GM19468 (cell line): ENCODE measurements around the gene KCTD4.
"Not testable (repeated sequence)": the region's sequence is repeated elsewhere in the genome, so short reads cannot be mapped to it uniquely, and the experiment has no call there.

Source experiments
- ATAC-seq: cut with Tn5 transposase; IDR thresholded peaks from one replicate; pipeline ENCODE4 v1.9.1; 2021; ENCODE audit warnings: mild to moderate bottlenecking, moderate library complexity, moderate number of reproducible peaks; ENCODE audit not compliant: unreplicated experiment; ENCODE audit errors: extremely low read depth

Gene KCTD4

DNA sequence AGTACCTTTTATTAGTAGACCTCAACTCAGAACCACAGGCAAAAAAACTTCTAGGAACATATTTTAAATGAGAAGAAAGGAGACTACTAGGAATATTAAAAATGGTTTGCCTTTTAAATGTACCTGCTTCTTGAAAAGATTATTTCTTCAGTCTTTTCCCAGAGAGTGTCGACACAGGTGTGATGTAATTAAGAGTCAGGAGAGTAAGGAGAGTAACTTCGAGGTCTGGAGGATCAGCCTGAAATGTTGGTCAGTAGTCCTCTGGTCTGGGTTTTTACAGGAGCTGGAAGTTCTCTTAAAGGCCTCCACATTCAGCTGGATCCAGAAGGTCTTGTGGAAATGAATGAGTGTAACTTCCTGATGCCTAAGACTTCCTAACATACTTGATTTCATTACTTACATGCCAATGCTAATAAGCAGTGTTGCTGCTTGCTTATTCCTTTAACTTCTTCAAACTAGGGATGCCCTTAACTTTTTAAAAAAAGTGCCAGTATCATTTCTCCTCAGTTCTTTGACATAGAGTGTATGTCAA lies at the start of gene KCTD4:
TSS of gene KCTD4 (minus strand) at position 345 of the 532 bp plus-strand sequence. CDS start 6,478 bp downstream, outside the sequence.
- ATAC-seq: no peak

- ATAC-seq: no peak
Measured at GRCh38 chr13:45249662-45250061, 48.8 kb upstream of the KCTD4 start.

DNA sequence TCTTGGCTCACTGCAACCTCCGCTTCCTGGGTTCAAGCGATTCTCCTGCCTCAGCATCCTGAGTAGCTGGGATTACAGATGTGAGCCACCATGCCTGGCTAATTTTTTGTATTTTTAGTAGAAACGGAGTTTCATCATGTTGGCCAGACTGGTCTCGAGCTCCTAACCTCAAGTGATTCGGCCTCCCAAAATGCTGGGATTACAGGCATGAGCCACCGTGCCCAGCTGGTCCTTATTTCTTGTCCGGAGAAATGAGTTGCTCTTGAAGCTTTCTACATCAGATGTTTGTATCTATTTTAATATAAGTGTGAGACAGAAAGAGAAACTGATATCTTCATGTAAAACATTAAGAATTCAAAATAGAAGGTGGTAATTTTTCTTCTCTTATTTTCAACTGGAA lies 43.9 kb upstream of the KCTD4 start:
- not testable (repeated sequence) for ATAC-seq

DNA sequence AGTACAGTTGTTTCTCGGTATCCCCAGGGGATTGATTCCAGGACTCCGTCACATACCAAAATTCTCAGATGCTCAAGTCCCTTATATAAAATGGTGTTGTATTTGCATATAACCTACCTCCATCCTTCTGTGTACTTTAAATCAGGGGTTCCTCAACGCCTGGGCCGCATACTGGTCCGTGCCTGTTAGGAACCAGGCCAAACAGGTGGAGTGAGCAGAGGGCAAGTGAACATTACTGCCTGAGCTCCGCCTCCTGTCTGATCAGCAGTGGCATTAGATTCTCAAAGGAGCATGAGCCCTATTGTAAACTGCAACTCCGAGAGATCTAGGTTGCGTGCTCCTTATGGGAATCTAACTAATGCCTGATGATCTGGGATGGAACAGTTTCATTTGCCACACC lies 42.2 kb upstream of the KCTD4 start:
- ATAC-seq: no peak

- ATAC-seq: no peak
Measured at GRCh38 chr13:45242524-45242923, 41.7 kb upstream of the KCTD4 start.

DNA sequence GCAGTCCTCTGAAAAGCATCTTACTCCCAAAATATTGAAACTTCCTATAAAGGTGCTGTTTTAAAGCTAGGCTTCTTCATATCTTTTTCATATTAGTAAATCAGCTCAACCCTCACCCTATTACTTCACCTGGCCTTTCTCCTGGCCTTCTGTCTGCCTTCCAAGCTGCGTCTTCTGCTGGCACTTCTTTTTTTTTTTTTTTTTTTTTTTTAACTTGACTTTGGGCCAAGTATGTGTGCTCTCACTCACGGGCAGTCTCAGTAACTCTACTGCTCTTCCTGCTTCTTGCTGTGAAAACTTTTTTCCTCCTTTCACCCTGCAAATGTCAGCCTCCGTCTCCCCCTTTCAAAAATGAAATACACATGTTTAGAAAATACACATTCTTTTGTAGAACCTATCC lies 41.2 kb upstream of the KCTD4 start:
- ATAC-seq: no peak

- ATAC-seq: no peak
Measured at GRCh38 chr13:45240143-45240542, 39.3 kb upstream of the KCTD4 start.

- ATAC-seq: no peak
Measured at GRCh38 chr13:45238945-45239795, 38.3 kb upstream of the KCTD4 start.

- no peak for ATAC-seq
Measured at GRCh38 chr13:45232591-45232990, 31.7 kb upstream of the KCTD4 start.

GRCh38 chr13:45231722-45232121 lies 30.9 kb upstream of the KCTD4 start:
- ATAC-seq: no peak

- ATAC-seq: no peak
Measured at GRCh38 chr13:45231305-45231704, 30.5 kb upstream of the KCTD4 start.

DNA sequence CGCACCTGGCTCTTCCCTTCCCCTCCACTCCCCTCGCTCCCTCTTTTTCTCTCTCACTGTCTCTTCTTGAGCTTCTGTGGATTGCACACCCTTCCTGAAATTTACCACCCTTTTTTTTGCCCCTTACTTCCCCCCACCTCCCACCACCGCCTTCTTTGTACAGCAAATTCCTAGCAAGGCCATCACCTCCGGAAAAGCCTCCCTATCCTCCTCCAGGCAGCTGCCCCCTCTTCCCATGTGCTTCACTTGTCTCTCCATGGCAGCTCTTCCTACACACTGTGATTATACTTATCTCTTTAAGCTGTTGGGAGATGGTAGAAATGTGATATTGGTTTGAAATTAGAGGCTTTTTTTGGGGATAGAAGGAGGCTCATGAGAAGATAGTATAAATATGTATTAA lies 28.3 kb upstream of the KCTD4 start:
- ATAC-seq: no peak

DNA sequence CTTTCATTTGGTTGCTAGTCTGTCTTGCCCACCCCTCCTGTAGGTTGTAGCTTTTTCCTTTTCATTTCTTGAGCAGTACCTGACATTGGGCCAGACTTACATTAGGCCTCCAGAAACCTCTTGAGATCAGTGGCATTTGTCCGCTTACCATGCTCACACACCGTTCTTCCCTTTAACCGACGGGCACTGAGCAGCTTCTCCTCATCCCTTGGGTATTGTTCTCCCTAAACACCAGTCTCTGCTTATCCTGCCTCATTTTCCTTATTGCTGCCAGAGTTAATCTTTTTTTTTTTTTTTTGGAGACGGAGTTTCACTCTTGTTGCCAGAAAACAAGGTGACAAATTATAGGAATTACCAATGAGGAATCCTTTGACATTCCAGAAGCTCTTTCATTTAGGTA lies 27.2 kb upstream of the KCTD4 start:
- ATAC-seq: no peak

DNA sequence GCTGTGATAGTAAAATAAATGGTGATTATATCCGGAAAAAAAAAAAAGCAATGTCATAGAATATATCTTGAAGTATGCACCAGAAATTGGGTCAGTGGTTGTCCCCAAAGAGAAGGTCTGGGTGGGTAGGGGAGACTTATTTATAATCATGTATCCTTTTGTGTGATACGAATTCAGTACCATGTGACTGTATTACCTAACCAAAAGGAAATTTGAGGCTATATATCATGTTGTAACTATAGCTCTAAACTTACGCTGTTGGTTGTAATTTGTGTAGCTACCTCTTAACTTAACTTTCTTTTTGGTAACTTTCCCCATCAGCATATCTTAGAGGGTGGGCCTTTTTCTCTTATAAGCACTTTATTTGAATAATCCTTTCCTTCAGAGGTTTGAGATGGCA lies 25.2 kb upstream of the KCTD4 start:
- ATAC-seq: no peak

- no peak for ATAC-seq
Measured at GRCh38 chr13:45225370-45225769, 24.5 kb upstream of the KCTD4 start.

DNA sequence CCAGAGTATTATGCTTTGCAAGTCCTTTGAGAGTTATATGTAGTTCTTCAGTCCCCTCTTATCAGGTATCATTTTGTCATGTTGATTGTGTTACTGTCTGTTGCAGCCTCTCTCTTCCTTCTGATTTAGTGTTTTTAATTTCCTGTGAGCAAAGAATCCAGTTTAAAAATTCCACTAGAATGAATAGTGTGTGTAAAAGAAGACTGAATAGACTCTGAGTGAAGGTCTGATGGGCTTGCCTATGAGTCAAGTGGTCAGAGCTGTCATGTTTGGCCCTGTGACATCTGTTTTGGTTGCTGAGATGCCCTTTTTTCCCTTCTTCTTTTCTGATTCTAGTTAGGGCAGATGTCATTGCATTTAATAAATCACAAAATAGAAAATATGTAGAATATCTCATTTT lies 23.3 kb upstream of the KCTD4 start:
- no peak for ATAC-seq

DNA sequence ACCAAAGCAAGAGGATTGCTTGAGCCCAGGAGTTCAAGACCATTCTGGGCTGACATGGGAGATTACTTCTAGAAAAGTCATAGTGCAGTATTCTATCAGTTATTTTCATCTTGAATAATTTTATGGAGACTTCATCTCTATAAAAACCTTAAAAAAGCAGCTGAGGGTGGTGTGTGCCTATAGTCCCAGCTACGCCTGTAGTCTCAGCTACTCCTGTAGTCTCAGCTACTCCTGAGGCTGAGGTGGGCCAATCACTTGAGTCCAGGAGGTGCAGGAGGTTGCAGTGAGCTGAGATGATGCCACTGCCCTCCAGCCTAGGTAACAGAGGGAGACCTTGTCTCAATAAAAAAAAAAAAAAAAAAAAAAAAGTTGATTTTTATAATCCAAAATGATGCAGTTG lies 22.1 kb upstream of the KCTD4 start:
- ATAC-seq: no peak

GRCh38 chr13:45222516-45222915 lies 21.7 kb upstream of the KCTD4 start:
- no peak for ATAC-seq

DNA sequence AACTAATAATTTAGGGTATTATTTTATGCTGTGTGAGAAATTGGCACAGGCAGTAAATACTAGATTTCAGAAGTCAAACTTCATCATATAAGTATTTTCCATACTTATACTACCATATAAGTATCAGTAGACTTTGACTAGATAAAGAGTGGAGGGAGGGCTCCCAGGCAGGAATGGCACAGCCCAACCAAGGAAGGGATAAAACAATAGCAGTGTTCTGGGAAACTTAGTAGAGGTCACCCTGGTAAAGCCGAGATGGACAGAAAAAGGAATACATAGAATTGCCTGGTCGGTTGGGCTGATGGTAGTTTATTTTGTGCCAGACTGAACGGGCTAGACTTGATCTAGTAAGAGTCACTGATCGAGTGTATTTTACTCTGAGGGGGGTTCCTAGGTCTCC lies 19.6 kb upstream of the KCTD4 start:
- ATAC-seq: no peak

DNA sequence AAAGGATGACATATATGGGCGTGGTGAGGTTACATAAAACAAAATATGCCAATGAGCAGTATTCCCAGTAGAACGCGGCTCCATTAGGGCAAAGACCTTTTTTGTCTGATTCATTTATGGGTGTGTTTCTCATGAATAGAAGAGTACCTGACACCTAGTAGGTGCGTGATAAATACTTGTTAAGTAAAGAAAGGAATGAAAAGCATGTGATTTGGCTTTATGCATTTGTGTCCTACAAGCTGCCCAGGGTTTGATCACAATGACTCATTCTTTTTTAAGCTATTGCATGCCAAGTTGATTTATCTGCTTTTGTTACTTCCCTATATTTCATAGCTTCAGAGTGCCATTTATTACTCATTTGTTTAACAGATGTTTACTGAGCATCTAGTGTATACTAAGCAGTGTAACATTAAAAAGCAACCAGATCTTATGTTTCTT lies 19.1 kb upstream of the KCTD4 start:
- ATAC-seq: no peak

GRCh38 chr13:45219123-45219891 lies 18.5 kb upstream of the KCTD4 start:
- no peak for ATAC-seq
